Cardiac muscle cell (in vitro differentiated cells and primary cell): ENCODE measurements around the gene KCNMB2. TPM values are rescaled to one million over a fixed set of nuclear protein-coding genes. Genes with fewer than 3 reads are reported as not detected.

Experiments
- DNase-seq, 2 donors: peaks; one replicate each; pipeline versions ENCODE4 v3.0.0 to v3.0.0-alpha.2; 2010 to 2017; ENCODE audit warnings: low read depth in 1 of 2, low spot score in 1 of 2
- H3K27ac ChIP-seq: fragments of 200-600 bp; sonication (generic); 2 replicates; pipeline ENCODE4 v1.5.1; 2016
- H3K27me3 ChIP-seq: fragments of 200-600 bp; sonication (generic); 2 replicates; pipeline ENCODE4 v1.6.0; 2016; ENCODE audit warnings: control low read depth
- H3K36me3 ChIP-seq: fragments of 200-600 bp; sonication (generic); 2 replicates; pipeline ENCODE4 v1.5.1; 2016; ENCODE audit warnings: control low read depth
- H3K4me1 ChIP-seq: fragments of 200-600 bp; sonication (generic); 2 replicates; pipeline ENCODE4 v1.8.1; 2017; ENCODE audit warnings: low read depth, mild to moderate bottlenecking, mixed run types
- H3K4me3 ChIP-seq: fragments of 200-600 bp; sonication (generic); 2 replicates; pipeline ENCODE4 v1.5.1; 2016; ENCODE audit warnings: mild to moderate bottlenecking
- H3K9me3 ChIP-seq: fragments of 200-600 bp; sonication (generic); 2 replicates; pipeline ENCODE4 v1.5.1; 2017; ENCODE audit warnings: low read depth, mild to moderate bottlenecking, control low read depth
- polyA plus RNA-seq: library from polyadenylated mRNA; unstranded; fragments of >200 nt; fragmentation: Nextera tagmentation; extraction: Ambion mirVana; gene quantifications from 2 replicates; pipeline ENCODE4 v1.2.1, GENCODE V29; 2016
- total RNA-seq: library from RNA; depleted of rRNA; stranded (reverse); fragments of >200 nt; gene quantifications from 2 replicates; pipeline ENCODE4 v1.2.3, GENCODE V29; 2016
- TF ChIP-seq, protein P1 (sequence below): IDR thresholded peaks from 2 replicates; pipeline ENCODE4 v1.5.1; 2012; ENCODE audit warnings: low read depth, mild to moderate bottlenecking, low read length

KCNMB2 gene
- total and polyA plus RNA-seq, 2 experiments from 2014 or later = 0.33 TPM; not detected in 1

DNA sequence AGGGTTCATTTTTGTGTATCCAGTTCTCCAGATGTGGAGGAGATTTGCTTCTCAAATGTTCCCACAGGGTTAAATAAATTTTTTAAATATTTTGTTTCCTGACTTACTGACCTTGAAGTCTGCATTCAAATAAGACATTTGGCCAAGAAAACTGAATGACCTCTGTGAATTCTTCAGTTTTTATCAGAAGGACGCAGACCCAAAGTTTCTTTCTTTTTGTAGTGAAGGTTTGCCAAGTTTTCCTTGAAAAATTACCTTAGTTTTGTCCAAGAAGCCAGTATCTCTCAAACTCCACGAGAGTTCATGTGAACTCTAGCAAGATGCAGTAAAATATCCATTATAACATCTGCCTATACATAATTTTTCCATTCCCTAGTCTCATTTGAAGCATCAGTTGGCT is 332.4 kb downstream of the KCNMB2 start:
- no peaks in the 10 kb centered on the region for H3K9me3 ChIP-seq
- H3K4me3 ChIP-seq = no peak overlapping the region
- TF ChIP-seq, protein P1, sequence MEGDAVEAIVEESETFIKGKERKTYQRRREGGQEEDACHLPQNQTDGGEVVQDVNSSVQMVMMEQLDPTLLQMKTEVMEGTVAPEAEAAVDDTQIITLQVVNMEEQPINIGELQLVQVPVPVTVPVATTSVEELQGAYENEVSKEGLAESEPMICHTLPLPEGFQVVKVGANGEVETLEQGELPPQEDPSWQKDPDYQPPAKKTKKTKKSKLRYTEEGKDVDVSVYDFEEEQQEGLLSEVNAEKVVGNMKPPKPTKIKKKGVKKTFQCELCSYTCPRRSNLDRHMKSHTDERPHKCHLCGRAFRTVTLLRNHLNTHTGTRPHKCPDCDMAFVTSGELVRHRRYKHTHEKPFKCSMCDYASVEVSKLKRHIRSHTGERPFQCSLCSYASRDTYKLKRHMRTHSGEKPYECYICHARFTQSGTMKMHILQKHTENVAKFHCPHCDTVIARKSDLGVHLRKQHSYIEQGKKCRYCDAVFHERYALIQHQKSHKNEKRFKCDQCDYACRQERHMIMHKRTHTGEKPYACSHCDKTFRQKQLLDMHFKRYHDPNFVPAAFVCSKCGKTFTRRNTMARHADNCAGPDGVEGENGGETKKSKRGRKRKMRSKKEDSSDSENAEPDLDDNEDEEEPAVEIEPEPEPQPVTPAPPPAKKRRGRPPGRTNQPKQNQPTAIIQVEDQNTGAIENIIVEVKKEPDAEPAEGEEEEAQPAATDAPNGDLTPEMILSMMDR = no peak
- DNase-seq = no peak
- no peaks in the 10 kb centered on the region for H3K27me3 ChIP-seq
- H3K4me1 ChIP-seq = no peaks in the 10 kb centered on the region
- H3K27ac ChIP-seq = no peak overlapping the region
- no peaks in the 10 kb centered on the region for H3K36me3 ChIP-seq

DNA sequence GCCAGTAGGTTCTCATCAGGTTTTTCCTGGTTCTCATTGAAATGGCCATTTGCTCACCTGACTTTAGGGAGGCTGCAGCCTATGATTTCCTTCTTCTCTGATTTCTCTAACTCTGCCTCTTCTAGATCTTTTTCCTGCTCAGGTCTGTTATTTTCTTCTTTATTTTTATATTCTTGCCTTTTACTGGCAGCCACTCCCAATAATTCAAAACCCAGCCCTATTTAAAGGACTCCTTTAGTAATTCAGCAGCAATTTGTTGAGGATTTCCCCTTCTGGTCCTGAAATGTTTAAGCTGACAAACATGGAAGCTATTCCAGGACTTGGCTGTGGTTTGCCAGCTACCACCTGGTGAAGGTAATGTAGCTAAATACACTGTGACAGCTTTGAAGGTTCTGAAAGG is 333.8 kb downstream of the KCNMB2 start:
- Histone ChIP-seq H3K36me3 (no peaks in the 10 kb centered on the region), H3K27me3 (no peaks in the 10 kb centered on the region), H3K27ac (no peak overlapping the region), H3K9me3 (no peaks in the 10 kb centered on the region), H3K4me3 (no peak overlapping the region), H3K4me1 (no peaks in the 10 kb centered on the region)
- no peak for DNase-seq
- TF ChIP-seq, protein P1 = no peak

DNA sequence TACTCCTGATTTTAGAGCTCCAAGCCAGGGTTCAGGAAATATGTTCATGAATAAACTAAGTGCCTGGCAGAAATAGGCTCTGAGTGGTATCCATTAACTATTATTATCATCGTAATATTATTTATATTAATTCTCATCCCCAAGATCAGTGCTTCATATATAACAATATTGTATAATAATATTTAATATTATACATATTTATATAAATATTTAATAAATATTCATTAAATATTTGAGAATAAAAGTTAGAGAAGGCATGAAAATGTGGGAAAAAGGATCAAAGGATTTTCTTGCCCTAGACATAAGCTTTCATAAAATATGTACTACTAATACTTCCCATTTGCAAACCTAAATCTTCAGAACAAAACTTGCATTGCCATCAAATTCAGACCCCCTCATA is 338.9 kb downstream of the KCNMB2 start:
- H3K4me1 ChIP-seq = no peaks in the 10 kb centered on the region
- no peak overlapping the region for H3K27ac ChIP-seq
- DNase-seq = no peak
- TF ChIP-seq, protein P1 = no peak
- no peaks in the 10 kb centered on the region for H3K36me3 ChIP-seq
- no peaks in the 10 kb centered on the region for H3K27me3 ChIP-seq
- no peak overlapping the region for H3K4me3 ChIP-seq
- H3K9me3 ChIP-seq = no peaks in the 10 kb centered on the region

DNA sequence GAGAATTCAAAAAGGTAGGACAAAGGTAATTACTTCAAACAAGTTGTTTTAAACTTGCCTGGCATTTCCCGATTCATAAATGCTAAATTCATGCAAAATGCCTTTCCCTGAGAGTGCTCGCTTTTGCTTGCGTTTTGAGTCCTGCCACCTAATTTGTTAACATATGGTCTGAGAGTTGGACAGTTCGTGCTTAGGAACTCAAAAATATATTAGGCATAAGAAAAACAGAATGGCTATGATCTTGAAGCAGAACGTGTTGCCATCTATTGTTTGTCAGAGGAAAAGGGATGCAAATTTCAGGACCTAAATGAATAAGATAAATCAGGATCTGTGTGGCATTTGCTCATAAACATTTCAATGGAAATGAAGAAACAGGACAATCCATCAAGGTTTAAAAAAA is 339.6 kb downstream of the KCNMB2 start:
- TF ChIP-seq, protein P1 = no peak
- Histone ChIP-seq H3K27ac (no peak overlapping the region), H3K9me3 (no peaks in the 10 kb centered on the region), H3K4me3 (no peak overlapping the region), H3K4me1 (no peaks in the 10 kb centered on the region), H3K36me3 (no peaks in the 10 kb centered on the region), H3K27me3 (no peaks in the 10 kb centered on the region)
- DNase-seq = no peak

DNA sequence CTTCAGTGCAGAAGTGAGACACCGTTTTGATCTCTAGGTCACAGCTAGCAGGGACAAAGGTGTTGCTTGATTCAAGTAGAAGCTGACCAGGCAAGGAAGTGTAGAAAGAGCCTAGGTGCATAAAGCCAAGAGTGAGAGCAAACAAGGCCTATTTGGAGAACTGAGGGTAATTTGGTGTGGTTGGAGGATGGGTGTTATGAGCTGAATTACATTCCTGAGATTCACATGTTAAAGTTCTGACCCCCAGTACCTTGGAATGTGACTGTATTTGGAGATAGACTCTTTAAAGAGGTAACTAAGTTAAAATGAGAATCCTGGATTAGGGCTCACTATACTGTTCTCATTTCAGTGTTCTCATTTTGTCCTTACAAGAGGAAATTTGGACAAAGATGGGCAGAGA is 344.0 kb downstream of the KCNMB2 start:
- Histone ChIP-seq H3K4me1 (no peaks in the 10 kb centered on the region), H3K4me3 (no peak overlapping the region), H3K36me3 (no peaks in the 10 kb centered on the region), H3K9me3 (no peaks in the 10 kb centered on the region), H3K27ac (no peak overlapping the region), H3K27me3 (no peaks in the 10 kb centered on the region)
- DNase-seq = peak in 1 of 2 donors; percentile 1
- TF ChIP-seq, protein P1 = no peak
